GM18511 (cell line): Measurements from ENCODE around the gene DTNB.
A peak's percentile ranks its signal among the peaks of the same experiment; 100 is the strongest.

Experiments used
- ATAC-seq: cut with Tn5 transposase; IDR thresholded peaks from one replicate; pipeline ENCODE4 v1.9.1; 2021; ENCODE audit warnings: mild to moderate bottlenecking, moderate library complexity; ENCODE audit not compliant: unreplicated experiment

The DTNB gene

GRCh38 chr2:25592766-25593292, 80.5 kb downstream of the DTNB start:
- ATAC-seq: no peak

DNA sequence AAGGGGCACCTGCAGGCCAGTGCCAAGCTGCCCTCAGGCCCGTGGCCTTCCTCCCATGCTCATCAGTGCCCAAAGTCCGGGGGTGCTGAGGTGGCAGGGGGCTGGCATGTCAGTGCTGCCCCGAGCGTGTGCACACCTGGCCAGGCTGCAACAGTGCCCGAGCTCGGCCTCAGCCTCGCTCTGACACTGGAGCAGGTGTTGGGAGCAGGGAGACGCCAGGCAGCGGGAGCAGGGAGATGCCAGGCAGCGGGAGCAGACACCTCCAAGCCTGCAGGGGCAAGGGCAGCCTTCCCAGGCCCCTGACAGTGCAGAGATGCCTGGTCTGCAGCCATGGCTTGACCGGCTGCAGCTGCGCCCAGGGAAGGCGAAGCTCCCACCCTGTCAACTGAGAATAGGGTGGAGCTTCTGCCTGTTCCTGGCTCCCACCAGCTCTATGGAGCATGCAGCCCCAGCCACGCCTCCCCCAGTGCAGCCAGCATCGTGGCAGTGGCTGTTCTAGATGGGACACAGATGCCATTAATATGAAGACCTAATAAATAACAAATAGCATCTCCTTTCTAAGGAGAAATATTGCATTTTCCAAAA, 82.4 kb downstream of the DTNB start:
- no peak for ATAC-seq

DNA sequence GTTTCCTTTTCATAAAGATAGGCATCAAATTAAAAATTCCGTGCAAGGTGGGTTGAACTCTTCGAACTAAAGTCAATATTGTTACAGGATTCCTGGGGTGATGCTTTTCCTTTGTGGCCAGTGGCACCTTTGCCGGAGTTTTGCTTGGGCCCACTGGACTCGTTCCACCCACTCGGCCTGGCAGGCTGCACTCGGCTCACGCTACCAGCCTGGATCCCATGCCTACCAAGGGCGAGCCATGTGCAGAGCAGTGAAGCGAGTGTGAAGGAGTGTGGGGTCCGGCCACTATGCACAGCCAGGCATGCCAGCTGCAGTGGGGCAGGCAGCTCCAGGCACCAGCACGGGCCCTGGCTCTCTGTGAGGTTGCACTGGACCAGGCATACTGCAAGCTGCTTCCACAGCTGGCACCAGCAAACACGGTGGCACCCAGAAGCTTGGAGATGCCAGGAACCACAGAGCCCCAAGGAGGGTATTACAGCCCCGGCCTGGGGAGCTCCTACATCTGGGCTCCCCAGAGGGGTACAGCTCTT, 83.6 kb downstream of the DTNB start:
- ATAC-seq: no peak

GRCh38 chr2:25588576-25588975, 84.8 kb downstream of the DTNB start:
- no peak for ATAC-seq

DNA sequence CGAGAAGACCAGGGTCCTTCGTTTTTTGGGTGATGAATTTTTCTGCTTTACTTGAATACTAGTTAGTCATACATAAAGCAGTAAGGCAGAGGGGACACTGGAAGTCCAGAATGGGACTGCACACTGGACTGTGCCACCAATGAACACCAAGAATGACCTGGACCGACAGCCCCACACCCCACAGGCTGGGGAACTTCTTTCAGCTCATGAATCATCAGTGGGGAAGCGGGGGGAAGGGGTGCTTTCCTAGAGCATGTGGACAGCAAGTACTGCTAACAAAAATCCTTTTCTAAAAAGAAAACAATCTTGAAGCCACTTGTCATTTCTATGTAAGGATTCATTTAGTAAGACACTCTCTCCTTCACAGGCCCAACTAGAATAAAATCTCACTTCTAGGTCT, 86.0 kb downstream of the DTNB start:
- peak; percentile 42 for ATAC-seq

- ATAC-seq: peak; percentile 85
These were observed 86.6 kb downstream of the DTNB start for GRCh38 chr2:25586726-25587144.

DNA sequence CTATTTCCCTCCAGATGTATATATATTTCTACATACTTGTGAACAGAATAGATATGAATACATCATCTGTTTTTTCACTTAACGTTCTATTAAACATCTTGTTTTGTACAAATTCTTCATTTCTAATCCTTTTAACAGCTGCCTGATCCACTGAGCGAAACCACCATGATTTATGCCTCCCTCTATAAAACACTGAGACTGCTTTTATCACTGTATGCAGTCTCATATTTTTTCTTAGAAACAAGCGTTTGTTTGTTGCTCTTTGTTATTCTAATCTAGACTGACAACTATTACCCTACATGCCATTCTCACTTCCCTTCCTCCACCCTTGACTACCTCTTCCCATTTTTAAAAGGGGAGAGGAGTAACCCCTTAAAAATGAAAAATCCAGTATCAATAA, 88.2 kb downstream of the DTNB start:
- no peak for ATAC-seq

DNA sequence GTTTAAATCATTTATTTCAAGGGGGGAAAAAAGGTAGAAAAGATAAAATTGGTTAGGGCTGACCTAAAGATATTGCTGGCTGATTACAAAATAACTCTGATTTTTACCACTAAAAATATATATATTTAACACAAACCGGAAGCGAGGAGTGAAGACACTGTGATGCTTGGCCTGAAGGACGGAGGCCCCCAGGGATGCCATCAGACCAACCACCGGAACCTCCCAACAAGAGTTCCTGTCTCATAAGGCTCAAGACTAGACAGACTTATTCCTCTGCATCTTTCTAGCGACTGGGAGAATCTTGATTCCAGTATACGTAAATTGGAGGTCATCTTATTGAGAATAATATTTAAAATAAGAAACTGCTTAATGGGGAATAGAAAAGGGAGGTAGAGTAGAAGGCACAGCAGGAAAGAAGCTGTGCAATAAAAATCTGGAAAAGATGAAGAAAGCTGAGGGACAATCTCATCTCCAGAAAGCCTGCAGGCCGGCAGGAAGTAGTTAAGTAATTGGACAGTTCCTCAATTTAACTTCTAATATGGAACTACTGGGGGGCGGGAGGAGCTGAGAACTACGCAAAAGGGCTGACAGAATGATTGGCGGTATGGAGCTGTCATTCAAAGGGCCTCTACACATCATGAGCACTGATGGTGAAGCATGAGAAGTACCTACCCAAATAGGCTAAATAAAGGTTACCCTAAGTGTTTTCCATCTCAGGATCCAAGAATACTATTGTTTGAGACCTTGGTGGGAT, 91.1 kb downstream of the DTNB start:
- peak; percentile 70 for ATAC-seq

- ATAC-seq: no peak
These were observed 96.8 kb downstream of the DTNB start for GRCh38 chr2:25576596-25576995.

DNA sequence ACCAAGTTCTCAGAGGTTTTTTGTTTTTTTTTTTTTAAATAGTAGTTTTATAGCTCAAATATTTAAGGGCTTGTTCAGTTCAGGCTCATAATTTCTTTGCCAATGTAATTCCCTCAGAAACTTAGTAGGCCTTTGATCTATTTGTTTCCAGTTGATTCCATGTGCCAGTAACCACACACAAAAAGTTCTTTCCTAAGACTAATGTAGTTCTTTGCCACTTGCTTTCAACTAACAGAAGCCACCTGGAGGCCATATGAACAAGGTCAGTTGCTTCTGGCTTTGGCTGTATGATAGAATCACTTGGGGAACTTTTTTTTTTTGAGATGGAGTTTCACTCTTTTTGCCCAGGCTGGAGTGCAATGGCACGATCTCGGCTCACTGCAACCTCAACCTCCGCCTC, 100.7 kb downstream of the DTNB start:
- no peak for ATAC-seq

- ATAC-seq: no peak
These were observed 103.1 kb downstream of the DTNB start for GRCh38 chr2:25570161-25570845.

DNA sequence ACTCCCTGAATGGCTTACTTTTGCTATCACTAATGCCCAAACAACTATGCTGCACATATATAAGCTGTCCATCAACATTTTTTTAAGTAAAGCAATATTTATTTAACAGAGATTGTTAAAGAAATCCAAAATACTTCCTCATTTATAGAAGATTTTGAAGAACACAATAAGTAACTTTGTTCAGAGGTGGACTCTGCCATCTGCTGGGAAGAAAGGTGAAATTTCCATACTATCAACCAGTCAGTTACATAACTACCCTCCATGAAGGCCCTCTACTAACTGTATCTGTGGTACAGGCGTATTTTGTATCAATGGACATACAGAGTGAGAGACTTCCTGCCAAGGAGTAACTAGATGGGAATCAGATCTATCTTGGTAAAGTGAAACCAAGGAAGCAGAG, 106.0 kb downstream of the DTNB start:
- ATAC-seq: peak; percentile 57

- ATAC-seq: peak; percentile 90
These were observed 106.7 kb downstream of the DTNB start for GRCh38 chr2:25566694-25567093.

- ATAC-seq: no peak
These were observed 107.3 kb downstream of the DTNB start for GRCh38 chr2:25566094-25566493.

DNA sequence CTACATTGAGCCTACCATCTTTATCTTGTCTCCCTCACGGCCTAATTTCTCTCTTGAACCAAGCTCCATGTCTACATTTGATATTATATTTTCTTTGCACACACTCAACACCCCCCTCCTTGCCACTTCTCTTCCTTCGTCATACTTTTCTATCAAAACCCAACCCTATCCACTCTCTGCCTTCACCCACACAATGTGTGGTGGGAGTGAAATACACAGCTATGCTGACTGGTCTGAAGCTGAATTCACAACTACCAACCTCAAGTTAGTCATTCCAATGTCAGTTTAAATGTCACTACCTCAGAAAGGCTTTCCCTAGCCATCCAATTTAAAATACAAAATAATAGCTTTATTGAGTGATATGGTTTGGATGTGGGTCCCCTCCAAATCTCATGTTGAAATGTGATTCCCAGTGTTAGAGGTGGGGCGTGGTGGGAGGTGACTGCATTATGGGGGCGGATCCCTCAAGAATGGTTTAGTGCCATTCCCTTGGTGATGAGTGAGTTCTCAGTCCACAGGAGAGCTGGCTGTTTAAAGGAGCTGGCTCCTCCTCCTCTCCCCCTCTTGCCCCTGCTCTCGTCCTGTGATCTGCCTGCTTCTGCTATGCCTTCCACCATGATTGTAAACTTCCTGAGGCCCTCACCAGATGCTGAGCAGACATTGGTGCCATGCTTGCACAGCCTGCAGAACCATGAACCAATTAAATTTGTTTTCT, 112.1 kb downstream of the DTNB start:
- no peak for ATAC-seq

GRCh38 chr2:25559148-25559547, 114.2 kb downstream of the DTNB start:
- no peak for ATAC-seq

- ATAC-seq: peak; percentile 86
These were observed 115.1 kb downstream of the DTNB start for GRCh38 chr2:25558262-25558661.

GRCh38 chr2:25557179-25558036, 116.0 kb downstream of the DTNB start:
- peak; percentile 66 for ATAC-seq

GRCh38 chr2:25552318-25552717, 121.1 kb downstream of the DTNB start:
- ATAC-seq: no peak

GRCh38 chr2:25551316-25551715, 122.1 kb downstream of the DTNB start:
- ATAC-seq: no peak
